HCT116 (cell line): ENCODE data around the gene NYAP1. TPM values are rescaled to one million over a fixed set of nuclear protein-coding genes. Genes with fewer than 3 reads are reported as not detected.

Source experiments
- ATAC-seq: fragments of 200-7000 bp; cut with Tn5 transposase; 2 replicates; pipeline ENCODE4 v1.9.1; 2020; ENCODE audit warnings: mild to moderate bottlenecking, moderate library complexity
- BruUV-seq: library from RNA; stranded (reverse); fragments of 400-500 nt; replicated peaks from 2 replicates; lab custom pipeline; 2021; lab: Mats Ljungman, UMichigan
- CTCF ChIA-PET: fragments of 300-600 bp; sonication (Branson Sonifier 250); formaldehyde crosslinking; loops from one replicate; lab custom pipeline; 2021; ENCODE audit warnings: antibody characterized with exemption; lab: Charles Lee
- POLR2A ChIA-PET: fragments of 300-600, 350-600 bp; sonication (Branson Sonifier 250); formaldehyde crosslinking; loops from one replicate; lab custom pipeline; 2021; ENCODE audit warnings: antibody characterized with exemption; lab: Charles Lee
- RAD21 ChIA-PET, 2 experiments: fragments of 300-600 bp; sonication (Branson Sonifier 250); formaldehyde crosslinking; loops; one replicate each; lab custom pipeline; 2023; ENCODE audit warnings: low total read pairs in 2 of 2; ENCODE audit not compliant: uncharacterized antibody in 2 of 2, unreplicated experiment in 2 of 2, low non-redundant PET in 1 of 2; lab: Charles Lee
- DNase-seq: peaks from one replicate; pipeline ENCODE4 v3.0.0-alpha.2; 2010; ENCODE audit warnings: low read depth, low spot score
- H2AFZ ChIP-seq: fragments of 200-600 bp; shearing (Covaris generic), sonication (generic); 2 replicates; pipeline ENCODE4 v1.6.1; 2017; ENCODE audit warnings: low read depth, mixed run types, mixed read lengths, antibody characterized with exemption, low read length; ENCODE audit not compliant: poor library complexity, severe bottlenecking
- H3K27ac ChIP-seq: 2 replicates; pipeline ENCODE4 v1.5.1; 2012; ENCODE audit warnings: low read depth, low read length
- H3K27me3 ChIP-seq: fragments of 200-600 bp; sonication (generic); 2 replicates; pipeline ENCODE4 v1.6.1; 2016; ENCODE audit warnings: mixed run types, low read length, mixed read lengths; ENCODE audit not compliant: insufficient read depth
- H3K36me3 ChIP-seq, 2 experiments: fragments of 200-500 bp in 1 of 2; fragments of 200-600 bp in 1 of 2; sonication (Bioruptor generic) in 1 of 2; sonication (generic) in 1 of 2; 2 replicates each; pipeline versions ENCODE4 v1.5.1 to v1.6.1; 2014 to 2016; ENCODE audit warnings: low read length in 2 of 2, inconsistent platforms in 1 of 2, mixed read lengths in 1 of 2, mixed run types in 1 of 2; ENCODE audit not compliant: insufficient read depth in 2 of 2, control insufficient read depth in 1 of 2
- H3K4me1 ChIP-seq, 2 experiments: fragments of 200-600 bp in 1 of 2; sonication (generic) in 1 of 2; 2 replicates each; pipeline versions ENCODE4 v1.5.1 to v1.6.1; 2012 to 2017; ENCODE audit warnings: low read length in 2 of 2, inconsistent platforms in 1 of 2, mild to moderate bottlenecking in 1 of 2, mixed read lengths in 1 of 2, mixed run types in 1 of 2, moderate library complexity in 1 of 2; ENCODE audit not compliant: insufficient read depth in 2 of 2, control insufficient read depth in 1 of 2
- H3K4me2 ChIP-seq: fragments of 200-600 bp; sonication (generic); 2 replicates; pipeline ENCODE4 v1.6.1; 2017; ENCODE audit warnings: mixed run types, low read length, mixed read lengths
- H3K4me3 ChIP-seq, 2 experiments: fragments of 200-600 bp in 1 of 2; sonication (generic) in 1 of 2; replicated peaks in 1 of 2; 2 replicates each; pipeline ENCODE4 v1.5.1; 2011 to 2016; ENCODE audit warnings: low read length in 2 of 2, control low read depth in 1 of 2, low read depth in 1 of 2, mild to moderate bottlenecking in 1 of 2, mixed read lengths in 1 of 2, mixed run types in 1 of 2
- H3K79me2 ChIP-seq: fragments of 200-600 bp; sonication (generic); 2 replicates; pipeline ENCODE4 v1.6.1; 2017; ENCODE audit warnings: mild to moderate bottlenecking, mixed run types, low read length, moderate library complexity, mixed read lengths; ENCODE audit not compliant: insufficient read depth
- H3K9ac ChIP-seq: fragments of 200-600 bp; sonication (generic); 2 replicates; pipeline ENCODE4 v1.6.1; 2016; ENCODE audit warnings: low read length, mixed read lengths
- H3K9me2 ChIP-seq: fragments of 200-600 bp; sonication (generic), shearing (Covaris generic); 2 replicates; pipeline ENCODE4 v1.6.1; 2017; ENCODE audit warnings: mixed run types, mild to moderate bottlenecking, moderate library complexity; ENCODE audit not compliant: insufficient read depth
- H3K9me3 ChIP-seq, 2 experiments: fragments of 200-500 bp in 1 of 2; fragments of 200-600 bp in 1 of 2; sonication (Bioruptor generic) in 1 of 2; sonication (generic) in 1 of 2; 2 replicates each; pipeline ENCODE4 v1.6.1; 2014 to 2017; ENCODE audit warnings: low read length in 2 of 2, mixed read lengths in 2 of 2, inconsistent platforms in 1 of 2, low read depth in 1 of 2, mild to moderate bottlenecking in 1 of 2, mixed run types in 1 of 2, moderate library complexity in 1 of 2; ENCODE audit not compliant: control insufficient read depth in 1 of 2, insufficient read depth in 1 of 2
- H4K20me1 ChIP-seq: fragments of 200-600 bp; sonication (generic), shearing (Covaris generic); 2 replicates; pipeline ENCODE4 v1.6.1; 2017; ENCODE audit warnings: mixed run types, mild to moderate bottlenecking, moderate library complexity; ENCODE audit not compliant: insufficient read depth
- EGR1 ChIP-seq: IDR thresholded peaks from 2 replicates; pipeline ENCODE4 v1.6.1; 2012; ENCODE audit warnings: low read depth
- ELF1 ChIP-seq: IDR thresholded peaks from 2 replicates; pipeline ENCODE4 v1.6.1; 2012; ENCODE audit warnings: low read depth, borderline replicate concordance
- JUND ChIP-seq: IDR thresholded peaks from 2 replicates; pipeline ENCODE4 v1.6.1; 2012
- POLR2A ChIP-seq: IDR thresholded peaks from 2 replicates; pipeline ENCODE4 v1.7.0; 2011; ENCODE audit warnings: borderline replicate concordance; ENCODE audit not compliant: insufficient read depth, insufficient read length; ENCODE audit errors: extremely low read depth
- REST ChIP-seq: IDR thresholded peaks from 2 replicates; pipeline ENCODE4 v1.6.1; 2012; ENCODE audit warnings: low read depth
- SP1 ChIP-seq: IDR thresholded peaks from 2 replicates; pipeline ENCODE4 v1.6.1; 2012; ENCODE audit warnings: low read depth
- TCF7L2 ChIP-seq: IDR thresholded peaks from 2 replicates; pipeline ENCODE4 v1.7.0; 2011; ENCODE audit warnings: borderline replicate concordance, inconsistent platforms; ENCODE audit not compliant: insufficient read depth, insufficient read length; ENCODE audit errors: extremely low read depth
- YY1 ChIP-seq: IDR thresholded peaks from 2 replicates; pipeline ENCODE4 v1.6.1; 2011; ENCODE audit warnings: low read length, low read depth, moderate library complexity, mild to moderate bottlenecking; ENCODE audit not compliant: insufficient replicate concordance; ENCODE audit errors: extremely low read depth
- ZNF274 ChIP-seq: fragments of 200-500 bp; sonication (Bioruptor generic); IDR thresholded peaks from 2 replicates; pipeline ENCODE4 v1.6.1; 2014; ENCODE audit warnings: mild to moderate bottlenecking, low read depth, low read length, inconsistent platforms
- intact Hi-C: fragments of 100-400 bp; cut with micrococcal nuclease; formaldehyde crosslinking; loops from 2 replicates; pipeline ENCODE4 v1.10.0; 2022
- total RNA-seq: library from RNA; stranded (reverse); gene quantifications from one replicate; pipeline ENCODE4 v1.2.1, GENCODE V29; 2021; ENCODE audit not compliant: unreplicated experiment

Gene NYAP1
- total RNA-seq, 1 experiment from 2014 or later, result 6.7 TPM

GRCh38 chr7:100456562-100456961, 27.2 kb upstream of the NYAP1 start:
- TF ChIP-seq ELF1, result no peak
- no peak for TF ChIP-seq JUND
- TF ChIP-seq REST, result no peak
- TF ChIP-seq SP1, result no peak
- no peak for TF ChIP-seq EGR1
- TF ChIP-seq YY1, result no peak
- TF ChIP-seq TCF7L2, result no peak
- TF ChIP-seq POLR2A, result no peak
- TF ChIP-seq ZNF274, result no peak
- H3K9me3 ChIP-seq, result no peaks in the 10 kb centered on the region
- no peaks in the 10 kb centered on the region for H3K36me3 ChIP-seq
- BruUV-seq, result no TSS peak
- intact Hi-C loops, result no loop called here
- no peaks in the 10 kb centered on the region for H3K27me3 ChIP-seq
- ChIA-PET POLR2A (no interaction called here), CTCF (no interaction called here), RAD21 (no interaction called here)
- ATAC-seq (no peak), DNase-seq (no peak)
- no peaks in the 10 kb centered on the region for H4K20me1 ChIP-seq
- no peak overlapping the region for H3K4me2 ChIP-seq
- no peak overlapping the region for H3K27ac ChIP-seq
- H3K4me3 ChIP-seq, result no peak overlapping the region
- no peaks in the 10 kb centered on the region for H3K9me2 ChIP-seq
- peaks cover 4 to 11% of the 10 kb centered on the region in 2 experiments; a peak in 3 of 4 replicates for H3K4me1 ChIP-seq
- no peak overlapping the region for H2AFZ ChIP-seq
- H3K9ac ChIP-seq, result no peak overlapping the region
- no peaks in the 10 kb centered on the region for H3K79me2 ChIP-seq
